Uterus (tissue), 2 donors: Measurements from ENCODE around the gene DRAM1.

Experiments
- POLR2A ChIP-seq, 2 donors: fragments of 450-650 bp; IDR thresholded peaks; one replicate each; pipeline ENCODE4 v1.6.1; 2016; ENCODE audit warnings: antibody characterized with exemption in 2 of 2, mild to moderate bottlenecking in 1 of 2, moderate library complexity in 1 of 2
- TF ChIP-seq, protein P1 (sequence below), 4 experiments: fragments of 200-600 bp in 2 of 4; fragments of 450-650 bp in 2 of 4; sonication (generic) in 2 of 4; IDR thresholded peaks; one replicate each; pipeline ENCODE4 v1.5.1; 2016 to 2019; ENCODE audit warnings: antibody characterized with exemption in 4 of 4, mild to moderate bottlenecking in 2 of 4, moderate library complexity in 1 of 4

DNA sequence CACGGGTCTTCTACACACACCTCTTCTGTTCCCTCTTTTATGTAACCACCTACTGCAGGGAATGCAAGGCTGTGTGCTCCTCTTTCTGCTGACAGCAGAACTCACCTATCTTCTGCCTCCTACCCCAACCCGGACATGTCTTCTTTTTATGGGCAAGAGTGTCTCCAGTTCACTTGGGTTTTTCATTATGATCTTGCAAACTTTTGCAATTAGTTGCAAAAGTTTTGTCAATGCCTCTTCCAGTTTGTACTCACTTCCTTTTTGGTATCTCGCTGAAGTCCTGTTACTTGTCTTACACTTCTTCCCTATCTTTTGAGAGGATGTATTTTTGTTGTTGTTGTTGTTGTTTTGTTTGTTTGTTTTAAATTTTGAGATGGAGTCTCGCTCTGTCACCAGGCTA is 50.6 kb downstream of the DRAM1 start:
- TF ChIP-seq, protein P1, sequence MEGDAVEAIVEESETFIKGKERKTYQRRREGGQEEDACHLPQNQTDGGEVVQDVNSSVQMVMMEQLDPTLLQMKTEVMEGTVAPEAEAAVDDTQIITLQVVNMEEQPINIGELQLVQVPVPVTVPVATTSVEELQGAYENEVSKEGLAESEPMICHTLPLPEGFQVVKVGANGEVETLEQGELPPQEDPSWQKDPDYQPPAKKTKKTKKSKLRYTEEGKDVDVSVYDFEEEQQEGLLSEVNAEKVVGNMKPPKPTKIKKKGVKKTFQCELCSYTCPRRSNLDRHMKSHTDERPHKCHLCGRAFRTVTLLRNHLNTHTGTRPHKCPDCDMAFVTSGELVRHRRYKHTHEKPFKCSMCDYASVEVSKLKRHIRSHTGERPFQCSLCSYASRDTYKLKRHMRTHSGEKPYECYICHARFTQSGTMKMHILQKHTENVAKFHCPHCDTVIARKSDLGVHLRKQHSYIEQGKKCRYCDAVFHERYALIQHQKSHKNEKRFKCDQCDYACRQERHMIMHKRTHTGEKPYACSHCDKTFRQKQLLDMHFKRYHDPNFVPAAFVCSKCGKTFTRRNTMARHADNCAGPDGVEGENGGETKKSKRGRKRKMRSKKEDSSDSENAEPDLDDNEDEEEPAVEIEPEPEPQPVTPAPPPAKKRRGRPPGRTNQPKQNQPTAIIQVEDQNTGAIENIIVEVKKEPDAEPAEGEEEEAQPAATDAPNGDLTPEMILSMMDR (IDR thresholded peaks at IDR 0.05), result no peak
- no peak for TF ChIP-seq POLR2A (IDR thresholded peaks at IDR 0.05)
